ENCODE results near the gene RAB6B.

The RAB6B gene

DNA sequence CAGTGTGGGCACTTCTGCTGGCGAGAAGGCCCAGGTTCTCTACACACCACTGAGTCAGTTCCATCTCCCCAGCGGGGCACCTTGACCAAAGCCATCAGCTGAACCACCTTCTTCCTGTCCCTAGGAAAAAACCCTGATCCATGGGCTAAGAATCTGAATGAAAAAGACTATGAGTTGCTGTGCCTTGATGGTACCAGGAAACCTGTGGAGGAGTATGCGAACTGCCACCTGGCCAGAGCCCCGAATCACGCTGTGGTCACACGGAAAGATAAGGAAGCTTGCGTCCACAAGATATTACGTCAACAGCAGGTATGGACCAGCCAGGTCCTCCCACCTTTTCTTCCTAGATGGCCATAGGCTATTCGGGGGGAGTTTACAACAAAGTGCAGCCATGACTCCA is 120.4 kb downstream of the RAB6B start:
- H3K4me3 ChIP-seq (ENCODE audit: low read depth, low read length): no peak overlapping the region
- no peak for DNase-seq (ENCODE audit: low read depth)
- TF ChIP-seq POLR2A (IDR thresholded peaks at IDR 0.05; ENCODE audit: extremely low read depth, insufficient read length) (no peak), MYC (IDR thresholded peaks at IDR 0.05; ENCODE audit: low read depth, low read length) (no peak)
- TF ChIP-seq, protein P1, sequence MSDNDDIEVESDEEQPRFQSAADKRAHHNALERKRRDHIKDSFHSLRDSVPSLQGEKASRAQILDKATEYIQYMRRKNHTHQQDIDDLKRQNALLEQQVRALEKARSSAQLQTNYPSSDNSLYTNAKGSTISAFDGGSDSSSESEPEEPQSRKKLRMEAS (IDR thresholded peaks at IDR 0.05; ENCODE audit: low read depth, low read length): no peak
- TF ChIP-seq, protein P2, sequence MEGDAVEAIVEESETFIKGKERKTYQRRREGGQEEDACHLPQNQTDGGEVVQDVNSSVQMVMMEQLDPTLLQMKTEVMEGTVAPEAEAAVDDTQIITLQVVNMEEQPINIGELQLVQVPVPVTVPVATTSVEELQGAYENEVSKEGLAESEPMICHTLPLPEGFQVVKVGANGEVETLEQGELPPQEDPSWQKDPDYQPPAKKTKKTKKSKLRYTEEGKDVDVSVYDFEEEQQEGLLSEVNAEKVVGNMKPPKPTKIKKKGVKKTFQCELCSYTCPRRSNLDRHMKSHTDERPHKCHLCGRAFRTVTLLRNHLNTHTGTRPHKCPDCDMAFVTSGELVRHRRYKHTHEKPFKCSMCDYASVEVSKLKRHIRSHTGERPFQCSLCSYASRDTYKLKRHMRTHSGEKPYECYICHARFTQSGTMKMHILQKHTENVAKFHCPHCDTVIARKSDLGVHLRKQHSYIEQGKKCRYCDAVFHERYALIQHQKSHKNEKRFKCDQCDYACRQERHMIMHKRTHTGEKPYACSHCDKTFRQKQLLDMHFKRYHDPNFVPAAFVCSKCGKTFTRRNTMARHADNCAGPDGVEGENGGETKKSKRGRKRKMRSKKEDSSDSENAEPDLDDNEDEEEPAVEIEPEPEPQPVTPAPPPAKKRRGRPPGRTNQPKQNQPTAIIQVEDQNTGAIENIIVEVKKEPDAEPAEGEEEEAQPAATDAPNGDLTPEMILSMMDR (IDR thresholded peaks at IDR 0.05; ENCODE audit: low read depth, low read length): no peak

Data from NB4 (cell line).